HG02610 (cell line): ENCODE measurements around the gene SLC66A3.

Experiments
- ATAC-seq: cut with Tn5 transposase; IDR thresholded peaks from one replicate; pipeline ENCODE4 v1.9.1; 2021; ENCODE audit warnings: mild to moderate bottlenecking, moderate library complexity; ENCODE audit not compliant: unreplicated experiment

The SLC66A3 gene

DNA sequence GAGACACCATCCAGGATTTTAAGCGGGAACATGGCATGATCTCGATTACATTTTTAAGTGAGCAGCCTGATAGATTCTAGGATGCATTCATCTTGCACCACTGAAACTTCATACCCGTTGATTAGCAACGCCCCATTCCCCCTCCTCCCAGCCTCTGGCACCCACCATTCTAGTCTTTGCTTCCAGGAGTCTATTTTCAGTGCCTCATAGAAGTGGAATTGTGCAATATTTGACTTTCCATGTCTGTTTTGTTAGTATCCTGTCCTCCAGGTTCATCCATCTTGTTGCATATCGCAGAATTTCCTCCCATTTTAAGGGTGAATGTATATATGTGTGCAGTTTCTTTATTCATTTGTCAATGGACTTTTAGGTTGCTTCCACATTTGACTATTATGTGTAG is 20.9 kb upstream of the SLC66A3 start:
- no peak for ATAC-seq

DNA sequence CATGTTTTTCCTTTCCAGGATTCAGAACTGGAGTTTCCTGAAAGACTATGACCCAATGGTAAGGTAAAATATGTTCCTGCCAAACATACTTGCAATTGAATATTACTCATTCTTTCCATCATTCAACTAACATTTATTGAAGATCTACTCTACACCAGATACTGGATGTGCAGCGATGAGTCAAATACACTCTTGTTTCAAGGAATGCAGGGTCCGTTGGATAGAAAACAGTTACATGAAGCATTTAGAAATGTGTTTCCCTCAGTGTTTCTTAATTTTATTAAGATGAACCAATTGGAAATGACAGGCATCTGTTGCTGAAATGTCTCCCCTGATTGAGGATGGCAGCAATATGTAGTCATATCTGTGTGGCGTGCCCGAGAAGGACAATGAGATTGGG is 14.8 kb upstream of the SLC66A3 start:
- ATAC-seq: no peak

DNA sequence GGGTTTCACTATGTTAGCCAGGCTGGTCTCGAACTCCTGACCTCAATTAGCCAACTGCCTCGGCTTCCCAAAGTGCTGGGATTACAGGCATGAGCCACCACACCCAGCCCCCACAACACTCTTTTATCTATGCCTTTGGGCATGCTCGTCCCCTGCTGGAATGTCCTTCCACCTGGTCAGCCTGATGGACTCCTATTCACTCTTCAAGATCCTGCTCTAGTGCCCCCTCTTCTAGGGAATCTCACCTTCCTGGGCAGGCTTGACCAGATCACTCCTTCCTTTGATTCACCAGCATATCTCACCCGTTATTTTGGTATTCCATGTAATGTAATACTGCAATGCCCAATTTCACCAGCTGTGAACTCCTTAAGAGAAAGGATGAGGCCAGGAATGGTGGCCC is 13.9 kb upstream of the SLC66A3 start:
- no peak for ATAC-seq

DNA sequence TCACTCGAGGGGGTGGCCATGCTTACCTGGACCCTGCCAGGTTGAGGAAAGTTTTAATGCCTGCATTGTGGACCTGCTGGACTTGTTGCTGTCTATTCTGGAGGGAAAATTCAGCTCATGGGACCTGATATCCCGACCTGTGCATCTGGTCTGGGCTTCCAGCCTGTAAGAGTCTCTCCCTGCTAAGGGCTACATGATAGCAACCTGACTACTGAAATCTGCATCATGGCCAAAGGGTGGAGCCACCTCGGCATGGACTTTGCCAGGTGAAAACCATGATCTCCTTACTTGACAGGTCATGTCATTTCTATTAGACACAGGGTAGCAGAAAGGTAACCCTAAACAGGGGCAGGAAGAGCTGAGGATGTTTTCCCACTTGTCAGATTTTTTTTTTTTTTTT is 12.9 kb upstream of the SLC66A3 start:
- no peak for ATAC-seq

DNA sequence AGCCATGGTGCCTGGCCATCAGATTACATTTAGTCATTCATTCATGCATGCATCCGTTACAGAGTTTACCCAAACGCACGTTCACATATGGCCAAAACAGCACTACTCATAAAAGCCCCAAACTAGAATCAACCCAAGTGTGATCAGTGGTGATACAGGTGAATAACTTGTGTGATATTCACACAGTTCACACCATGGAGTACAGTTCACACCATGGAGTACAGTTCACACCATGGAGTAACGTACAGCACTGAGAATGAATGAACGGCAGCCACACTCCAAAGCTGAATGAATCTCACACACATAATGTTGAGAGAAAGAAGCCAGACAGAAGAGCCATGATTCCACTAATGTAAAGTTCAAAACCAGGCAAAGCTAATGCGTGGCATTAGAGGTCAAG is 12.3 kb upstream of the SLC66A3 start:
- ATAC-seq: no peak

DNA sequence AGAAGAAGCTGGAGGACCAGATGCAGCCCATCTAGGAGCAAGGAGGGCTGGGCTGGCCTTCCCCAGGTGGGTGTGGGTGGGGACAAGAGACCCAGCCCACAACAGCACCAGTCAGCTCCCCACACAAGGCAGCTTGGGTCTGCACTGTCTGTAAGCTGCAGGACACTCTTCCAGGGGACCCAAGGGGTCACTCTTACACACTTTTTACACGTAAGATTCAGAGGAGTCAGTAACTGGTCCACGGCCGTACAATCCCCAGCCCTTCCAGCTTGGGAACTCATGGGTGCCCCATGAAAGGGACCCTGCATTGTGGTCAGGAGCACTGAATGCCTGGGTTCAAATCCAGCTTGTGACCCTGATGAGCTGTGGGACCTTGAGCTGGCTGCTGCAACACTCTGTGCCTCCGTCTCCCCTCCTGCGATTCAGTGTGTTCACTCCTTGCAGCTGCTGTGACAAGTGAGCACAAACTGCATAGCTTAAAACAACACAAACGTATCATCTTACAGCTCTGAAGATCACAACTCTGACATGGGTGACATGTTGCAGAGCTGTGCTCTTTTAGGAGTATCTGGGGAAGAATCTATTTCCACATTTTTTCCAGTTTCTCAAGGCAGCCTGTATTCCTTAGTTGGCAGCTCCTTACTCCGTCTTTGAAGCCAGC is 11.1 kb upstream of the SLC66A3 start:
- no peak for ATAC-seq

DNA sequence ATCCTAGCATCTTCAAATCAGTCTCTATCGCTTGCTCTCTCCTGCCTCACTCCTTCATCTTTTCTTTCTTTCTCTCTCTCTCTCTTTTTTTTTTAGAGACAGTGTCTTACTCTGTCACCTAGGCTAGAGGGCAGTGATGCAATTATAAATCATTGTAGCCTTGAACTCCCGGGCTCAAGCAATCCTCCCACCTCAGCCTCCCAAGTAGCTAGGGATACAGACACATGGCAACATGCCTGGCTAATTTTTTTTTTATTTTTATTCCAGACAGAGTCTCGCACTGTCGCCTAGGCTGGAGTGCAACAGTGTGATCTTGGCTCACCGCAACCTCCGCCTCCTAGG is 10.6 kb upstream of the SLC66A3 start:
- no peak for ATAC-seq

DNA sequence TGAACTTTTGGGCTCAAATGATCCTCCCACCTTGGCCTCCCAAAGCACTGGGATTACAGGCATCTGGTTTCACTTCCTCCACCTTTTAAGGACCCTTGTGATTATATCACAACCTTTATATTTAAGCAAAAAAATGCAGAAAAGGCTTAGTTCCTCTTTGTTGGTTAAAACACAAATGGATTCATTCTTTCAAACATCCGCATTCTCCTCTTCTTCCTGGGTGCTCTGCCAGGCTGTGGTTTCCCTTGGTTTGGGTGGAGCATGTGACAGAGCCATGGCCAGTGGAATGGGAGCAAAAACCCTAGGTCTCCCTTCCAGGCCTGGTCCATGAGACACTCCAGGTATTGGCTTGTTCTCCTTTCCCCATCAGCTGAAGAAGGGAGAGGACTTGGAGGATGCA is 9.9 kb upstream of the SLC66A3 start:
- no peak for ATAC-seq

DNA sequence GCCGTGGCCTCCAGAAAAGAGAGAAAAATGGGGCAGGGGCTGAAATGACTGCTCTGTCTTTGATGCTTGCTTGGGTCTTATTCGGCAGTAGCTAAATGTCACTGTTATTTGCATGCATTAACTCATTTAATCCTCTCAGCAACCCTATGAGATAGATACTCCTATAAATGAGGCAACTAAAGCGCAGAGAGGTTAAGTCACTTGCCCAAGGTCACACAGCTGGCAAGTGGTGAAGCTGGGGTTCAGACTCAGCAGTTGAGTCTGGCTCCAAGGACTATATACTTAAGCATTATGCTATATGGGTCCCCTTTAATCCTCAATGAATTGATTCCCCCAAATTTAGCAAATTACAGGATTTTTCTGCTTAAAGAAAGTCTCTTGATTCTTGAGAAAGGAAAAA is 9.2 kb upstream of the SLC66A3 start:
- ATAC-seq: no peak

DNA sequence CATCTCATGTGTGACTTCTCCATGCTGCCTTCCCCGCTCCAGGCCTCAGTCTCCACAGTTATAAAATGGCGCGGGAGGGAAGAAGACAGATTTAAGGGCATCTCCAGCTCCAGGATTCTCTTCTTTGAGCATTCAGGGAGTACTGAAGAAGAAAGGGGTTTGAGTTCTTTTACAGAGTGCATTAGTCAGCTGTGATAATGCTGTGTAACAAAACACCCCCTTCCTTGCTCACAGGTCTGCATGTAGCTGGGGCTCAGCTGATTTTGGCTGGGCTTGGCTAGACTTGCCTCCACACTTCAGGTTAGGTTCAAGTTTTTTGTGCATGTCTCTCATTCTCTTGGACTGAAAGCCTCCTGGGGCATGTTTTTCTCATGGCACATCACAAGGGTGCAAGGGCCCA is 8.0 kb upstream of the SLC66A3 start:
- ATAC-seq: no peak

DNA sequence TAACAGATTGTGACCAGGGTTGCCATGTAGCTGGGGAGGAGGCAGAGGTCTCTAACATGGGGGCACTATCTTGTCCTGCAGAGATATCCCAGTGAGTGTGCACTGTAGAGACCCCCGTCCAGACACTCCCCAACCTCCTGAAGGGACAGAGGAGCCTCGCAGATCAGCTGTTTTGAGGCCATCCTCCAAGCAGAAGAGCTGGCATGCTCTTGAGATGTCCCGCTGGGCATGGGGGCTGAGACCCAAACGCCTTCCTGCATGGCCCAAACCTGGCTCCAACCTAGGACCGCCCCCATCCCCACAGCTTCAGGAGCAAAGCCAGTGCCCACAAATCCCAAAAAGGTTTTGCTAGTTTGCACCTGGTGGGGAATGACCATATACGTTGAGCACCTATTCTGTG is 2.7 kb upstream of the SLC66A3 start:
- no peak for ATAC-seq

DNA sequence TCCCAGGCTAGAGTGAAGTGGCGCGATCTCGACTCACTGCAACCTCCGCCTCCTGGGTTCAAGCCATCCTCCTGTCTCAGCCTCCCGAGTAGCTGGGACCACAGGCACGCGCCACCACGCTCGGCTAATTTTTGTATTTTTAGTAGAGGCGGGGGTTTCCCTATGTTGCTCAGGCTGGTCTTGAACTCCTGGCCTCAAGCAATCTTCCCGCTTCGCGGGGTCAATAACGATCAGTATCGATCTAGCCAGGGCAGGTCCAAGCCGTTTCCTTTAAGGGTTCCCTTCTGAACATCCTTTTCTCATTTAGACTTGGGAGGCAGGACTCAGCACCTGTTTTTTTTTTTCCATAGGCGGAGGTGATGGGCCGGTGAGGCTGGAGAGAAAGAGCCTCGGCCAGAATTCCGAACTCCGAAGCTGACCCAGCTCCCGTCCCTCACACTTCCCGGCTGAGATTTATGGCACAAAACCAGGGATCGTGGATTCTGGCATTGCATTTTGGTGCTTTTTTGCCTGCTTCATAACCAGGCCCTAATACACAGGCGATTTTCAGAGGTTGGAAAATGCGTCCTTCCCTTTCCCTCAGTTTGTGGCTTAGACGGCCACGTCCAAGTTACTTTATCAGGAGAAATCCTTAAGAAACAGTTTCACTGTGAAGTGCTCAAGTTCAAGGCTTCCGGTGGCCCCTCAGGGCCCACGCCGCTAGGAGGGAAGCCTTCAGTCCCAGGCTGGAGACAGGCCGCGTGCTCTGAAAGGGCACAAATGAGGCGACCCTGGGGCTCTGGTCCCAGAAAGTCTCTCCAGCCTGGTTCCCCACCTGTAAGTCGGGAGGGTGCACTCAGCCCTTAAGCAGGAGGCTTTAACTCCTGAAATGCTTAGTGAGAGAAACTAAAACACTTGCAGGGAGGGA is 998 bp upstream of the SLC66A3 start:
- peak; percentile 19 for ATAC-seq

DNA sequence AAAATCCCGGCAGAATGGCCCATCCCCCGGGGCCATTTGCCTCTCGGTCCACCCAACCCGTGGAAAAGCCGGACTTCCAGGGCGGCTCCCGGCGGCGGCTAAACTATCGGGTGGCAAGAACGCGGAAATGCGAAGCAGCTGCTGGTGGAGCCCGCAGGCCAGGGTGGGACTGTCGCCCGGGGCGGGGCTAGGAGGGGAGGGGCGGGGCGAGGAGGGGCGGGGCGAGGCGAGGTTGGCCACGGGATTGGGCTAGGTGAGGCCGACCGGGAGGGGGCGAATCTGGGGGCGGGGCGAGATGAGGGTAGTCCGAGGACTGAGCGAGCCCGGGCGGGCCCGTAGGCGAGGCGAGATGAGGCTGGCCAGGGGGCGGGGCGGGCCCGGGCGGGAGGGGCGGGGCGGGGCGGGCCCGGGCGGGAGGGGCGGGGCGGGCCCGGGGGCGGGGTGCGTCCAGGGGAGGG is 315 bp upstream of the SLC66A3 start:
- ATAC-seq: peak; percentile 75

DNA sequence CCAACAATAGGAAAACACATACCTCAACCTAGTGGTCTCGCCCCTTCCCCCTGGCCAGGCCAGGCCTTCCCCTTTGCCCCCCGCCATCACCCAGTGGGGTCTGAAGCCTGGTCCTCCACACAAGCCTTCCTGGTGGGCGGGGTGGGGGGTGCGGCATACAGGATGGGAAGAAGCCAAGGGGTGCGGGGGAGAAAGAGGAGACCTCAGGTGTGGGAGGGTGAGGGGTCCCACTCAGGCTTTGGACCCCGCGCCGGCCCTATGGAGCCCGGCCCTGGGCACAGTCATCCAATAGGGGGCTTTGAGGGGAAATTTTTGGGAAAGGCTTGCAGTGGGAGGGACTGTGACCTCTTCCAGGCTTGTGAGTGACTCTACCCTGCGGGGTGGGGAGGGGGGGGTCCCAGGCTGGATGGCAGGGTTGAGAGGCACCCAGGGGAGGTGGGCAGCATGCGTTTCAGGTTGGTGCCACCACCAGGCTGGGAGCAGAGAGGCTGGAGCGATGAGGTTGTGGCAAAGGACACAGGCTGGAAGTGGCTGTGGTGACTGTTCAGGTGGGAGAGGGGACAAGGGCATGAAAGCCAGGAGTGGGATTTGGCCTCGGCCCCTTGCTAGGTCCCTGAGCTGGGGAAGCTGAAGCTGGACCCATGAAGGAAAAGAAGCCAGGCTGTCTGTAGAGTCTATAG is 1.3 kb downstream of the SLC66A3 start:
- ATAC-seq: no peak

DNA sequence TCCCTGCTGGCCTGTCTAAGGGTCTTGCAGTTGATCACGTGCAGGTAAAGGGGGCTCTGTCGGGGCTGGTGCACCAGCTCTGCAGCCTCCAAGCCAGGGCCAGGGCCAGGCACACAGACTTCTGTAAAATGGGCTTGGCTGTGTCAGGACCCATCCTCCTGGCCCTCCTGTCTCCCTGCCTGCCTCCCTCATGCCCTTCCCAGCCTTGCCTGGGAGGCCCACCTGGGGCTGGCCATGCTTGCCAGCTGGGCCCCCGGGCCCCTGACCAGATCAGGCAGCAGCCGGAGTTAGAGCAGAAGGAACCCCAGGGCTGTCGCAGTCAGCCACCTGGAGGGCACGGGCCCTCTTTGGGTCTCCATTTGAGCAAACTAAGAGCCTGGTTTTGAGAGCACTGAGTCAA is 2.0 kb downstream of the SLC66A3 start:
- no peak for ATAC-seq

DNA sequence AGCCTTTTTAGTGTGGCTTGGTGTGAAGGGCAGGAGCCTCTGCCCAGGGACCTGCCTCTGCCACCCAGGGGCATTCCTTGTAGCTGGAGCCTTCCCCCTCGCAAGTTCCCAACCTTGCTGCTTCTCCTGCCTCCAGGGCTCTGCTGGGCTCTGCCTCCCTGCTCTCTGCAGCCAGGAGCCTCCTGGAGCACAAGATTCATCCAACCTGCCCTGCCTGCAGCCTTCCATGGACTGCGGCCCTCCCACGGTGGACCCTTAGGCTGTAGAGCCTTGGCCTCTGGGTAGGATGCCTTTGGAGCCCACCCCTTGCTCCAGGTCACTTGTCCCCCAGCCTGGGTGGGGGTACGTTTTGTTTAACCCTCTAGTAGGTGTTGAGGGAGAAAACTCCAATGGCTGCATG is 2.5 kb downstream of the SLC66A3 start:
- no peak for ATAC-seq

DNA sequence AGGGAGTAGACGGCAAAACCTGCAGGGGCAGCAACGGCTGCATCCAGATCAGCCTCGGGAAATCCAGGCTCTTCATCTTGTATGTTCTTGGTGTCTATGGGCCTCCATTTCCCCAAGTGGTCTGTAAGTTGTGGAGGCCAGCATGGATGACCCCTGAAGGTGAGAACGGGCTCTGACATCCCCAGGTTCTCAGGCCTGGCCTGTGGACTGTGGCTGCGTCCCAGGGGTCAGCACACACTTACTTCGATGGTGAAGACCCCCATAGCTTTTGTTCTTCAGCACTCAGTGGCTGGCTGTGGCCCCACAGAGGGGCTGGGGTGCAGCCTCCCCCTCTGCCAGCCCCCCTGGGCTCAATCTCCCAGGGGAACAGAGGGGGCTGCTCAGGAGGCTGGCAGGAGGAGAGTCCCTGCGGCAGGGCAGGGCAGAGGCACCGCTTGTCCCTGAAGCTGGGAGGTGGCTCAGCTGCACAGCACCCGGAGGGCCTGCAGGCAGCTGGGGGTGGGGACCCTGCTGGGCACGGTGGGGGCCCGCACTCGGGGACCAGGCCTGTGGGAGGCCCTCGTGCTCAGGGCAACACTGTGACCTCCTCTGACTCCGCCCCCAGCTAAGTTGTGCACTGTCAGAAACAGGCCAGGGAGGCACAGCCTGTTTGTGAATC is 3.8 kb downstream of the SLC66A3 start:
- no peak for ATAC-seq

DNA sequence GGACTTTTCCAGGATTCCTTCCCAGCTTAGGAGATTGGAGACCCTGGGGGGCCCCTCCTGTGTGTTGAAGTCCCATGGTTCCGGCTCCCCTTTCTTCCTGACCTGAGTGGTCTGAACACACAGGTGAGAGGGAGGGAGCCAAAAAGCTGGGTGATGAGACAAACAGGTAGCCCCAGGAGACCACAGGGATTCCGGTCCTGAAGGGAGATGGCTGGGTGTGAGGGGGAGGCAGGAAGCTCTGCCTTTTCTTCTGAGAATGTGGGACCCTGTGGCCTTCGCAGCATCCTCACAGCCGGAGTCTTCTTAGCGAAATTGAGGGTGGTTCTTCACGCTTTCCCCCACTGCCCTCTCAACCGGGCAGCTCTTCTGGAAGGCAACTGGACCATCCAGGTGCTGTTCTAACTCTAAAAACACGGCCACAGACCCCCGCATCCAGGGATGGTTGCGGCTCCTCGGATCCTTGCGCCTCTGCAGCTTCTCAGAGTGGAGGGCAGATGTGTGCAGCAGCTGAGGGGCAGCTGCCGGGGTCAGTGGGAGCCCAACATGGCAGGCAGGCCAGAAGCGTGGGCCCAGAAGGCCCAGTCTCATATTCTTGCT is 4.4 kb downstream of the SLC66A3 start:
- ATAC-seq: no peak

DNA sequence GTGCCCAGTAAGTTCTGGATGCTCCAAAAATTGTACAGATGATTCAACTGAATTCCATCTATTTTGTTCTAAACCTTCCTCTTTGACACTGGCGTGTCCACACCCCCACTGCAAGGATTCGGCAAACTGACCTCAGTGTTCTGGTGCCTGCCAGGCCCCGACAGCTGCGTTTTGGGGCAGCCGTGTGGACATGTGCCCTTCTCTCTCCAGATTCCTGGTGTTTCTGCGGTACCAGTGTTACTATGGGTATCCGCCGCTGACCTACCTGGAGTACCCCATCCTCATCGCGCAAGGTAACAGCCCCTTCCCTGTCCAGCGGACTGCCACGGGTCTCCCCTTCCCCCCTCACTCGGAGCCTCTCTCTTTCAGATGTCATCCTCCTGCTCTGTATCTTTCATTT is 5.0 kb downstream of the SLC66A3 start:
- ATAC-seq: no peak

DNA sequence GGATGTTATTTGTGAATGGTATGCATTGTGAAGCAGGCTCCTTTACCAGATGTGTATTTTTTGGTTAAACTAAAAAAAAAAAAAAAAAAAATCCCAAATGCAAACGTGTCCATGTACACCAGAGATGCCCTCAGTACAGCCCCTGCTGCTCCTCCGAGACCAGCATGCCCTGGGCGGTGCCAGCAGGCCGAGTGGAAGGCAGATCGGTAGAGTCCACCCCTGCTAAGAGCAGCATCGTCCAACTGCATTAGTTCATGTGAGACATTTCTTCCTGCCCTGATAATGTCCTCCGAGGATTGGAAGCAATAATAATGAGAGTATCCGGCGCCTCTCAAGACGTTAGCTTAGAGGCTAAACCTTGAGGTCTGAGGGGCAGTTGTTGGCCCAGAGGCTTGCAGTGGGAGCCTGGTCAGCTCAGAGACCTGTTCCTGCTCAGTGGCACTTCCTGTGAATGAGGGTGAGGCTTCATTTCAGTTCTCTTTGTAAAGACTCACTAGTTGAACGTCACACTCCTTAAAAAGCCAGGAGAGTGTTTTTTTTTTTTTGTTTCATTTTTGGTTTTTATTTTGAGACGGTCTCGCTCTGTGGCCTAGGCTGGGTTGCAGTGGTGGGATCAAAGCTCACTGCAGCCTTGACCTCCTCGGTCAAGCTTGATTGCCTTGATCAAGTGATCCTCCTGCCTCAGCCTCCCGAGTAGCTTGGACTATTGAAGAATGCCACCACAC is 5.6 kb downstream of the SLC66A3 start:
- ATAC-seq: peak; percentile 66
